IMR-90 (cell line): ENCODE measurements around the gene MRPL54. TPM values are rescaled to one million over a fixed set of nuclear protein-coding genes. Genes with fewer than 3 reads are reported as not detected.

ENCODE experiments used
- ATAC-seq: fragments of 200-7000 bp; cut with Tn5 transposase; 2 replicates; pipeline ENCODE4 v1.9.1; 2020; ENCODE audit warnings: low read depth, mild to moderate bottlenecking, moderate library complexity
- BruUV-seq: library from RNA; stranded (reverse); fragments of 400-500 nt; replicated peaks from 2 replicates; lab custom pipeline; 2021; lab: Mats Ljungman, UMichigan
- CTCF ChIA-PET: fragments of 300-600 bp; formaldehyde crosslinking; extraction: SDS; loops from one replicate; lab custom pipeline; 2021; ENCODE audit warnings: antibody characterized with exemption; lab: Yijun Ruan, JAX
- POLR2A ChIA-PET: fragments of 300-600 bp; sonication (Branson Sonifier 250); formaldehyde crosslinking; loops from one replicate; lab custom pipeline; 2022; ENCODE audit warnings: antibody characterized with exemption; ENCODE audit not compliant: unreplicated experiment; lab: Charles Lee
- DNase-seq: peaks from one replicate; pipeline ENCODE4 v3.0.0; 2013
- H2AFZ ChIP-seq: replicated peaks from 2 replicates; pipeline ENCODE3; 2013; ENCODE audit warnings: low read length, mild to moderate bottlenecking; ENCODE audit not compliant: poor library complexity
- H2AK5ac ChIP-seq: 2 replicates; pipeline ENCODE4 v1.6.1; 2013; ENCODE audit warnings: low read depth, low read length, inconsistent platforms
- H2AK9ac ChIP-seq: replicated peaks from 2 replicates; pipeline ENCODE3; 2013; ENCODE audit warnings: mild to moderate bottlenecking, low read depth, low read length, moderate library complexity; ENCODE audit not compliant: poor library complexity
- H2BK120ac ChIP-seq: 2 replicates; pipeline ENCODE4 v1.6.1; 2013; ENCODE audit warnings: low read depth, low read length, inconsistent platforms
- H2BK15ac ChIP-seq: 3 replicates; pipeline ENCODE4 v1.6.1; 2013; ENCODE audit warnings: low read depth, low read length, inconsistent platforms
- H2BK20ac ChIP-seq: 2 replicates; pipeline ENCODE4 v1.6.1; 2013; ENCODE audit warnings: low read depth, mild to moderate bottlenecking, inconsistent platforms, low read length, moderate library complexity
- H2BK5ac ChIP-seq: 2 replicates; pipeline ENCODE4 v1.6.1; 2013; ENCODE audit warnings: mild to moderate bottlenecking, low read depth, low read length, inconsistent platforms; ENCODE audit not compliant: poor library complexity, severe bottlenecking
- H3K14ac ChIP-seq: replicated peaks from 2 replicates; pipeline ENCODE4 v1.6.1; 2013; ENCODE audit warnings: low read depth, low read length, inconsistent platforms
- H3K18ac ChIP-seq: 2 replicates; pipeline ENCODE4 v1.6.1; 2013; ENCODE audit warnings: low read depth, low read length, control low read depth
- H3K23ac ChIP-seq: 2 replicates; pipeline ENCODE4 v1.6.1; 2013; ENCODE audit warnings: low read depth, low read length, inconsistent platforms
- H3K27ac ChIP-seq: 2 replicates; pipeline ENCODE4 v1.5.1; 2013; ENCODE audit warnings: mild to moderate bottlenecking, control low read depth, low read length; ENCODE audit not compliant: insufficient read depth
- H3K27me3 ChIP-seq: 2 replicates; pipeline ENCODE4 v1.6.1; 2013; ENCODE audit warnings: low read length; ENCODE audit not compliant: control insufficient read depth, insufficient read depth
- H3K36me3 ChIP-seq: 2 replicates; pipeline ENCODE4 v1.6.1; 2013; ENCODE audit warnings: low read length, mixed read lengths; ENCODE audit not compliant: control insufficient read depth, insufficient read depth
- H3K4ac ChIP-seq: 2 replicates; pipeline ENCODE4 v1.6.1; 2013; ENCODE audit warnings: low read depth, low read length, inconsistent platforms
- H3K4me1 ChIP-seq: 2 replicates; pipeline ENCODE4 v1.6.1; 2013; ENCODE audit warnings: low read length, mixed read lengths; ENCODE audit not compliant: control insufficient read depth, insufficient read depth
- H3K4me2 ChIP-seq: 2 replicates; pipeline ENCODE4 v1.6.1; 2013; ENCODE audit warnings: low read depth, mild to moderate bottlenecking, control low read depth, low read length, moderate library complexity
- H3K4me3 ChIP-seq: 2 replicates; pipeline ENCODE4 v1.5.1; 2013; ENCODE audit warnings: low read depth, mild to moderate bottlenecking, control low read depth, low read length, moderate library complexity; ENCODE audit not compliant: insufficient read depth
- H3K56ac ChIP-seq: 2 replicates; pipeline ENCODE4 v1.6.1; 2013; ENCODE audit warnings: low read length, inconsistent platforms; ENCODE audit not compliant: insufficient read depth; ENCODE audit errors: extremely low read depth
- H3K79me1 ChIP-seq, 2 experiments: 2 replicates each; pipeline ENCODE4 v1.6.1; 2013; ENCODE audit warnings: low read length in 2 of 2, inconsistent platforms in 1 of 2, low read depth in 1 of 2
- H3K9ac ChIP-seq: 2 replicates; pipeline ENCODE4 v1.6.1; 2013; ENCODE audit warnings: low read depth, low read length, control low read depth
- H3K9me1 ChIP-seq: 2 replicates; pipeline ENCODE4 v1.6.1; 2013; ENCODE audit warnings: low read length, inconsistent platforms; ENCODE audit not compliant: insufficient read depth
- H3K9me3 ChIP-seq: 2 replicates; pipeline ENCODE4 v1.6.1; 2013; ENCODE audit warnings: low read length; ENCODE audit not compliant: control insufficient read depth, insufficient read depth
- H4K20me1 ChIP-seq: 2 replicates; pipeline ENCODE4 v1.6.1; 2013; ENCODE audit warnings: low read length, inconsistent platforms; ENCODE audit not compliant: insufficient read depth
- H4K5ac ChIP-seq: 2 replicates; pipeline ENCODE4 v1.6.1; 2013; ENCODE audit warnings: mild to moderate bottlenecking, low read depth, low read length, control low read depth
- H4K8ac ChIP-seq, 2 experiments: 2 replicates each; pipeline ENCODE4 v1.6.1; 2013; ENCODE audit warnings: low read depth in 2 of 2, low read length in 2 of 2, control low read depth in 1 of 2, inconsistent platforms in 1 of 2
- H4K91ac ChIP-seq: 2 replicates; pipeline ENCODE4 v1.6.1; 2013; ENCODE audit warnings: low read depth, low read length, inconsistent platforms; ENCODE audit not compliant: insufficient read depth
- BHLHE40 ChIP-seq: fragments of 150-350 bp; IDR thresholded peaks from 2 replicates; pipeline ENCODE4 v1.6.1; 2016; ENCODE audit warnings: mild to moderate bottlenecking, low read depth, low read length
- CEBPB ChIP-seq: IDR thresholded peaks from 2 replicates; pipeline ENCODE4 v1.6.1; 2012; ENCODE audit warnings: low read depth, low read length, improper control_type of control experiment
- CHD1 ChIP-seq: IDR thresholded peaks from 2 replicates; pipeline ENCODE4 v1.6.1; 2012; ENCODE audit warnings: low read depth, low read length, improper control_type of control experiment
- FOS ChIP-seq: fragments of 150-350 bp; IDR thresholded peaks from 2 replicates; pipeline ENCODE4 v1.6.1; 2016; ENCODE audit warnings: low read depth, low read length
- MAFK ChIP-seq: IDR thresholded peaks from 2 replicates; pipeline ENCODE4 v1.6.1; 2012; ENCODE audit warnings: low read depth, low read length, improper control_type of control experiment
- MAZ ChIP-seq: IDR thresholded peaks from 2 replicates; pipeline ENCODE4 v1.6.1; 2012; ENCODE audit warnings: low read depth, mild to moderate bottlenecking, low read length, improper control_type of control experiment, moderate library complexity, borderline replicate concordance
- POLR2A ChIP-seq: IDR thresholded peaks from 2 replicates; pipeline ENCODE4 v1.6.1; 2012; ENCODE audit warnings: mild to moderate bottlenecking, low read depth, low read length
- RCOR1 ChIP-seq: IDR thresholded peaks from 2 replicates; pipeline ENCODE4 v1.6.1; 2012; ENCODE audit warnings: mild to moderate bottlenecking, low read length, improper control_type of control experiment; ENCODE audit not compliant: insufficient replicate concordance
- RFX5 ChIP-seq: IDR thresholded peaks from 2 replicates; pipeline ENCODE4 v1.8.0; 2012; ENCODE audit warnings: low read depth, mild to moderate bottlenecking, low read length, moderate library complexity
- WGBS, 2 experiments: methylation state at CpG; one replicate each; pipeline versions ENCODE4 v1.1.5 to v1.1.7; 2013; ENCODE audit warnings: missing lambda C conversion rate in 2 of 2; ENCODE audit not compliant: insufficient read length in 1 of 2; ENCODE audit errors: extremely low coverage in 2 of 2; 5-methylcytosine and 5-hydroxymethylcytosine counted together
- dilution Hi-C: fragments of 300-500 bp; cut with HindIII; formaldehyde crosslinking; loops from one replicate; pipeline ENCODE4 v1.14.3; 2018; ENCODE audit warnings: low sequenced_read_pairs; ENCODE audit not compliant: unreplicated experiment
- in situ Hi-C: fragments of 300-500 bp; cut with MboI; formaldehyde crosslinking; loops from 3 replicates; pipeline ENCODE4 v1.14.3; 2019; ENCODE audit warnings: low sequenced_read_pairs, inconsistent platforms, mixed read lengths
- intact Hi-C: fragments of 100-400 bp; cut with micrococcal nuclease; formaldehyde crosslinking; loops from 2 replicates; pipeline ENCODE4 v1.10.0; 2022
- polyA plus RNA-seq, 3 experiments: library from polyadenylated mRNA; depleted of rRNA; stranded (reverse); fragments of >200 nt; gene quantifications; 2 replicates each; pipeline ENCODE4 v1.2.3, GENCODE V29; 2012; ENCODE audit warnings: low replicate concordance in 1 of 3
- total RNA-seq: library from RNA; depleted of rRNA; stranded (reverse); fragments of >200 nt; gene quantifications from 2 replicates; pipeline ENCODE4 v1.2.3, GENCODE V29; 2012
- TF ChIP-seq, protein P1 (sequence below): conservative IDR thresholded peaks from 2 replicates; pipeline ENCODE4 v1.5.1; 2012; ENCODE audit warnings: mild to moderate bottlenecking, low read depth, low read length, improper control_type of control experiment
- TF ChIP-seq, protein P2 (sequence below): fragments of 150-350 bp; IDR thresholded peaks from 2 replicates; pipeline ENCODE4 v1.6.1; 2017; ENCODE audit warnings: mild to moderate bottlenecking, antibody characterized with exemption, low read length, low read depth
- TF ChIP-seq, protein P3 (sequence below): fragments of 150-350 bp; IDR thresholded peaks from 2 replicates; pipeline ENCODE4 v1.6.1; 2016; ENCODE audit warnings: low read depth, mild to moderate bottlenecking, low read length, moderate library complexity, borderline replicate concordance

Gene MRPL54
- total and polyA plus RNA-seq, 2 of the 4 experiments (the other 2 are of a cell fraction), result 55.9 to 75.7 TPM

DNA sequence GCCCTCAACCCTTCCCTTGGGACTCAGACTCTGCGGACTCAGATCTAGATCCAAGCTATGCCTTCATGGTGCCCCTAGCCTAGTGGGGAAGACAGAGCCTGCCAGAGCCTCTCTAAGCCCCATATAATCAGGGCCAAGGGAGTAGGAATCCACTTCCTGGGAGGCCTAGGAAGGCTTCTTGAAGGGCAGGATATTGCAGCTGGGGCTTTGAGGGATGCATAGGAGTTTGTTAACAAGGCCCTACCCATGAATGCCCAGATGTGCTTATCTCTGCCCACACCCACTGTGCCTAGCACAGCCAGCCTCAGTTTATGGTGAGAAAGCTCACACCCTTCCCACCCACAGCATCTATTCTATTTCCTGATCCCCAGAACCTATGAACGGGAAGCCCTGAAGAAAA is 12.3 kb upstream of the MRPL54 start:
- Histone ChIP-seq H3K9ac (no peak overlapping the region), H2BK15ac (no peak overlapping the region), H4K5ac (no peak overlapping the region), H3K4me1 (no peaks in the 10 kb centered on the region), H2AFZ (no peak overlapping the region), H2BK20ac (no peak overlapping the region), H3K27me3 (peaks cover 4% of the 10 kb centered on the region; the same call in 1 of the 2 replicates), H3K14ac (no peak overlapping the region), H3K27ac (no peak overlapping the region), H3K79me1 (no peaks in the 10 kb centered on the region; a peak in 1 of 4 replicates), H3K36me3 (peaks cover 24% of the 10 kb centered on the region; the same call in 1 of the 2 replicates), H2BK5ac (no peak overlapping the region), H3K56ac (no peak overlapping the region), H3K18ac (no peak overlapping the region), H3K4ac (no peak overlapping the region), H4K91ac (no peak overlapping the region), H3K9me1 (no peaks in the 10 kb centered on the region), H3K9me3 (no peaks in the 10 kb centered on the region), H2AK5ac (no peak overlapping the region), H2BK120ac (no peak overlapping the region), H4K20me1 (no peaks in the 10 kb centered on the region), H2AK9ac (no peak overlapping the region), H4K8ac (no peak overlapping the region), H3K4me2 (no peak overlapping the region), H3K23ac (no peak overlapping the region), H3K4me3 (no peak overlapping the region)
- ChIA-PET POLR2A (no interaction called here), CTCF (no interaction called here)
- ATAC-seq (no peak), DNase-seq (no peak)
- TF ChIP-seq RCOR1 (no peak), RFX5 (no peak), CHD1 (no peak), FOS (no peak), MAZ (no peak), CEBPB (no peak), BHLHE40 (no peak), POLR2A (no peak), MAFK (no peak)
- TF ChIP-seq, protein P1, sequence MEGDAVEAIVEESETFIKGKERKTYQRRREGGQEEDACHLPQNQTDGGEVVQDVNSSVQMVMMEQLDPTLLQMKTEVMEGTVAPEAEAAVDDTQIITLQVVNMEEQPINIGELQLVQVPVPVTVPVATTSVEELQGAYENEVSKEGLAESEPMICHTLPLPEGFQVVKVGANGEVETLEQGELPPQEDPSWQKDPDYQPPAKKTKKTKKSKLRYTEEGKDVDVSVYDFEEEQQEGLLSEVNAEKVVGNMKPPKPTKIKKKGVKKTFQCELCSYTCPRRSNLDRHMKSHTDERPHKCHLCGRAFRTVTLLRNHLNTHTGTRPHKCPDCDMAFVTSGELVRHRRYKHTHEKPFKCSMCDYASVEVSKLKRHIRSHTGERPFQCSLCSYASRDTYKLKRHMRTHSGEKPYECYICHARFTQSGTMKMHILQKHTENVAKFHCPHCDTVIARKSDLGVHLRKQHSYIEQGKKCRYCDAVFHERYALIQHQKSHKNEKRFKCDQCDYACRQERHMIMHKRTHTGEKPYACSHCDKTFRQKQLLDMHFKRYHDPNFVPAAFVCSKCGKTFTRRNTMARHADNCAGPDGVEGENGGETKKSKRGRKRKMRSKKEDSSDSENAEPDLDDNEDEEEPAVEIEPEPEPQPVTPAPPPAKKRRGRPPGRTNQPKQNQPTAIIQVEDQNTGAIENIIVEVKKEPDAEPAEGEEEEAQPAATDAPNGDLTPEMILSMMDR, result no peak
- TF ChIP-seq, protein P2, sequence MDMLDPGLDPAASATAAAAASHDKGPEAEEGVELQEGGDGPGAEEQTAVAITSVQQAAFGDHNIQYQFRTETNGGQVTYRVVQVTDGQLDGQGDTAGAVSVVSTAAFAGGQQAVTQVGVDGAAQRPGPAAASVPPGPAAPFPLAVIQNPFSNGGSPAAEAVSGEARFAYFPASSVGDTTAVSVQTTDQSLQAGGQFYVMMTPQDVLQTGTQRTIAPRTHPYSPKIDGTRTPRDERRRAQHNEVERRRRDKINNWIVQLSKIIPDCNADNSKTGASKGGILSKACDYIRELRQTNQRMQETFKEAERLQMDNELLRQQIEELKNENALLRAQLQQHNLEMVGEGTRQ, result no peak
- TF ChIP-seq, protein P3, sequence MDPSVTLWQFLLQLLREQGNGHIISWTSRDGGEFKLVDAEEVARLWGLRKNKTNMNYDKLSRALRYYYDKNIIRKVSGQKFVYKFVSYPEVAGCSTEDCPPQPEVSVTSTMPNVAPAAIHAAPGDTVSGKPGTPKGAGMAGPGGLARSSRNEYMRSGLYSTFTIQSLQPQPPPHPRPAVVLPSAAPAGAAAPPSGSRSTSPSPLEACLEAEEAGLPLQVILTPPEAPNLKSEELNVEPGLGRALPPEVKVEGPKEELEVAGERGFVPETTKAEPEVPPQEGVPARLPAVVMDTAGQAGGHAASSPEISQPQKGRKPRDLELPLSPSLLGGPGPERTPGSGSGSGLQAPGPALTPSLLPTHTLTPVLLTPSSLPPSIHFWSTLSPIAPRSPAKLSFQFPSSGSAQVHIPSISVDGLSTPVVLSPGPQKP, result no peak
- dilution Hi-C loops (no loop called here), in situ Hi-C loops (no loop called here), intact Hi-C loops (no loop called here)
- 100% methylated on average over 1 of the region's 2 CpGs; no CpG with 5 or more reads in 1 of the 2 experiments for WGBS, 2 experiments
- no TSS peak for BruUV-seq
